WERI-Rb-1 (cell line): Measurements from ENCODE around the gene FHAD1.
"Not testable (repeated sequence)": the region's sequence is repeated elsewhere in the genome, so short reads cannot be mapped to it uniquely, and the experiment has no call there.

Source experiments
- DNase-seq: peaks from one replicate; pipeline ENCODE4 v3.0.0-alpha.2; 2020
- H3K27ac ChIP-seq: fragments of 250-450 bp; sonication (Bioruptor Pico); 2 replicates; pipeline ENCODE4 v1.5.1; 2020; ENCODE audit warnings: mild to moderate bottlenecking, moderate library complexity
- H3K27me3 ChIP-seq: fragments of 250-450 bp; sonication (Bioruptor Pico); 2 replicates; pipeline ENCODE4 v1.5.1; 2021; ENCODE audit warnings: mild to moderate bottlenecking, low read depth, moderate library complexity; ENCODE audit not compliant: insufficient read depth, severe bottlenecking
- H3K36me3 ChIP-seq: fragments of 250-450 bp; sonication (Bioruptor Pico); 2 replicates; pipeline ENCODE4 v1.5.1; 2020; ENCODE audit warnings: mild to moderate bottlenecking, moderate library complexity
- H3K4me3 ChIP-seq: 2 replicates; pipeline ENCODE4 v1.5.1; 2011; ENCODE audit warnings: low read depth, mild to moderate bottlenecking, control low read depth, low read length
- H3K9me3 ChIP-seq: fragments of 250-450 bp; sonication (Bioruptor Pico); 2 replicates; pipeline ENCODE4 v1.5.1; 2021; ENCODE audit warnings: mild to moderate bottlenecking, moderate library complexity; ENCODE audit not compliant: severe bottlenecking
- CTCF ChIP-seq: IDR thresholded peaks from 2 replicates; pipeline ENCODE4 v1.5.1; 2011; ENCODE audit warnings: low read depth, mild to moderate bottlenecking, control low read depth, inconsistent platforms, low read length

FHAD1 gene

GRCh38 chr1:15299806-15300205, 52.8 kb downstream of the FHAD1 start:
- no peaks in the 10 kb centered on the region for H3K36me3 ChIP-seq
- no peak overlapping the region for H3K4me3 ChIP-seq
- no peak for TF ChIP-seq CTCF
- H3K27me3 ChIP-seq: no peaks in the 10 kb centered on the region
- DNase-seq: no peak
- H3K27ac ChIP-seq: no peak overlapping the region
- H3K9me3 ChIP-seq: peaks cover 5% of the 10 kb centered on the region

- Histone ChIP-seq H3K9me3 (peaks cover 7% of the 10 kb centered on the region), H3K27ac (no peak overlapping the region), H3K27me3 (no peaks in the 10 kb centered on the region), H3K36me3 (no peaks in the 10 kb centered on the region), H3K4me3 (no peak overlapping the region)
- no peak for DNase-seq
- TF ChIP-seq CTCF: no peak
These were observed 56.9 kb downstream of the FHAD1 start for GRCh38 chr1:15303935-15304334.

GRCh38 chr1:15304708-15305467, 57.9 kb downstream of the FHAD1 start:
- TF ChIP-seq CTCF: peak; percentile 79
- peak; percentile 72 for DNase-seq
- no peaks in the 10 kb centered on the region for H3K27me3 ChIP-seq
- no peak overlapping the region for H3K27ac ChIP-seq
- H3K4me3 ChIP-seq: no peak overlapping the region
- no peaks in the 10 kb centered on the region for H3K36me3 ChIP-seq
- H3K9me3 ChIP-seq: peaks cover 7% of the 10 kb centered on the region

GRCh38 chr1:15305468-15305770, 58.4 kb downstream of the FHAD1 start:
- Histone ChIP-seq H3K4me3 (no peak overlapping the region), H3K9me3 (peaks cover 7% of the 10 kb centered on the region), H3K36me3 (no peaks in the 10 kb centered on the region), H3K27ac (no peak overlapping the region), H3K27me3 (no peaks in the 10 kb centered on the region)
- DNase-seq: no peak
- TF ChIP-seq CTCF: no peak

GRCh38 chr1:15306352-15306751, 59.3 kb downstream of the FHAD1 start:
- H3K27ac ChIP-seq, H3K36me3 ChIP-seq, H3K4me3 ChIP-seq, DNase-seq, H3K27me3 ChIP-seq, H3K9me3 ChIP-seq: not testable (repeated sequence)

GRCh38 chr1:15308135-15308534, 61.1 kb downstream of the FHAD1 start:
- no peak for TF ChIP-seq CTCF
- H3K27ac ChIP-seq: no peak overlapping the region

More at GRCh38 chr1:15308135-15308534, 61.1 kb downstream of the FHAD1 start:
- DNase-seq: no peak
- H3K4me3 ChIP-seq: no peak overlapping the region
- peaks cover 7% of the 10 kb centered on the region for H3K9me3 ChIP-seq
- no peaks in the 10 kb centered on the region for H3K27me3 ChIP-seq
- no peaks in the 10 kb centered on the region for H3K36me3 ChIP-seq
